ENCODE measurements around the gene TCL1B.
"Not testable (repeated sequence)": the region's sequence is repeated elsewhere in the genome, so short reads cannot be mapped to it uniquely, and the experiment has no call there.

DNA sequence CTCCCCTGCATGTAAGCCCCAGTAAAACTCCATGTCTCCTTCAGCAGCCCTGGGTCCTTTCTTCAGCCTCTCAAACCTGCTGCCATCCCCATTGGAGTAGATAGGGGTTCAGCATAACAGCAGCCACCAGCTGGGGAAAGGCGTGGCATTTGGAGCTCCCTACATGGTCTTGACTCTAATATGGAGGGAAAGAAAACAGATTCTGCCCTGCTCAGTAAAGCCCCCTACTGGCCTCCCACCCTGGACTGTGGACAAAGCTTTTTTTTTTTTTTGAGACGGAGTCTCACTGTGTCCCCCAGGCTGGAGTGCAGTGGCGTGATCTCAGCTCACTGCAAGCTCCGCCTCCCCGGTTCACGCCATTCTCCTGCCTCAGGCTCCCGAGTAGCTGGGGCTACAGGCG lies 20.7 kb upstream of the TCL1B start:
- TF ChIP-seq, protein P1, sequence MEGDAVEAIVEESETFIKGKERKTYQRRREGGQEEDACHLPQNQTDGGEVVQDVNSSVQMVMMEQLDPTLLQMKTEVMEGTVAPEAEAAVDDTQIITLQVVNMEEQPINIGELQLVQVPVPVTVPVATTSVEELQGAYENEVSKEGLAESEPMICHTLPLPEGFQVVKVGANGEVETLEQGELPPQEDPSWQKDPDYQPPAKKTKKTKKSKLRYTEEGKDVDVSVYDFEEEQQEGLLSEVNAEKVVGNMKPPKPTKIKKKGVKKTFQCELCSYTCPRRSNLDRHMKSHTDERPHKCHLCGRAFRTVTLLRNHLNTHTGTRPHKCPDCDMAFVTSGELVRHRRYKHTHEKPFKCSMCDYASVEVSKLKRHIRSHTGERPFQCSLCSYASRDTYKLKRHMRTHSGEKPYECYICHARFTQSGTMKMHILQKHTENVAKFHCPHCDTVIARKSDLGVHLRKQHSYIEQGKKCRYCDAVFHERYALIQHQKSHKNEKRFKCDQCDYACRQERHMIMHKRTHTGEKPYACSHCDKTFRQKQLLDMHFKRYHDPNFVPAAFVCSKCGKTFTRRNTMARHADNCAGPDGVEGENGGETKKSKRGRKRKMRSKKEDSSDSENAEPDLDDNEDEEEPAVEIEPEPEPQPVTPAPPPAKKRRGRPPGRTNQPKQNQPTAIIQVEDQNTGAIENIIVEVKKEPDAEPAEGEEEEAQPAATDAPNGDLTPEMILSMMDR (IDR thresholded peaks at IDR 0.05; ENCODE audit: insufficient read depth, low read length, poor library complexity, severe bottlenecking), result peak; percentile 45
- not testable (repeated sequence) for TF ChIP-seq EZH2phosphoT487 (conservative IDR thresholded peaks at IDR 0.05; ENCODE audit: low read length)
